Mesenteric fat pad (tissue), 1 donor: ENCODE results near the gene LAMTOR4. TPM values are rescaled to one million over a fixed set of nuclear protein-coding genes. Genes with fewer than 3 reads are reported as not detected.
A peak's percentile ranks its signal among the peaks of the same experiment; 100 is the strongest.

Experiments
- DNase-seq: peaks from one replicate; pipeline ENCODE4 v3.0.0-alpha.2; 2020; ENCODE audit warnings: low spot score
- long read RNA-seq: library from polyadenylated mRNA; unstranded; transcript quantifications from one replicate; pipeline ENCODE4 v2.0.0, GENCODE V29; 2020
- total RNA-seq: library from RNA; stranded (reverse); fragmentation: NEBNext Ultra II Directional; extraction: Animal tissue kit (Norgen Biotek cat#: 25700); gene quantifications from one replicate; pipeline ENCODE4 v1.2.1, GENCODE V29; 2021
- donor health status: DM: yes; HTN: yes; CAD: no.

Gene LAMTOR4
- total RNA-seq: 112 TPM
- long read RNA-seq, transcript LAMTOR4-201 (4 exons, 605 nt): major isoform, 15 of 19 reads
- long read RNA-seq, partial matches to known transcripts: 2 of 19 reads
- long read RNA-seq, other reads (novel, unspliced or antisense): 1 of 19 reads

DNA sequence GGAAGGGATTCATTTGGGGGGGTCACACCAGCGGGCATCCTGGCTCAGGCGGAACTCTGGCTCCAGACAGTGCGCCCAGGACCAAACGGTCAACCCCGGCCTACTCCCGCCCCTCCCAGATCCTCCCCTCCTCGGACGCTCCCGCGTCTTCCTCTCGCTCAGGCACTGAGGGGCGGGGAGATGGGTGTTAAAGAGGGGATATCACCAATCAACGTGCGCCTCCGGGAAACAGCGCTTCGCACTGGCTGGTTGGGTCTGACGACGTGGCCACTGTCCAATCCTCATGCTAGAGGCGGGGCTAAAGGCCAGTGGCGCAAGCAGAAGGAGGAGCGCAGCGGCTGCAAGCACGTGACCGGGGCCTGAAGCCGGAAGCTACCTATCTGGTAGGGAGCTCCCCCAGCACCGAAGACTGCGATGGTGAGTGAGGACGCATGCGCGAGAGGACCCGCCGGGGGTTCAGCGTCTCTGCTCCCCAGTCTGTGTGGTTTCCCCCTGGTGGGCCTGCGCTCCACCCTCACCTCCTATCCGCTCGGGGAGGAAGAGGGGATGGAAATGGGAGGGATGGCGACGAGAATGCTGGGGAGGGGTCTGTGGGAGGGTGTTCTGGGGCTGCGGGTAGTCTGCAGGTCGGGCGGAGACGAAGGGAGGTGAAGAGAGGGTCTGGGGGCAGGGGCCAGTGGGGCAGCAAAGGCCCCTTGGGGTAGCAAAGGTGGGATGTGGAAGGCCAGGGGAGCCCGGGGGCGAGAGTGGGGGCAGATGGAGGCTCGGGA, at the start of gene LAMTOR4:
TSS of gene LAMTOR4 (plus strand) at position 360 of the 770 bp plus-strand sequence. CDS start at position 415, 55 bp downstream.
- DNase-seq: peak; percentile 99

DNA sequence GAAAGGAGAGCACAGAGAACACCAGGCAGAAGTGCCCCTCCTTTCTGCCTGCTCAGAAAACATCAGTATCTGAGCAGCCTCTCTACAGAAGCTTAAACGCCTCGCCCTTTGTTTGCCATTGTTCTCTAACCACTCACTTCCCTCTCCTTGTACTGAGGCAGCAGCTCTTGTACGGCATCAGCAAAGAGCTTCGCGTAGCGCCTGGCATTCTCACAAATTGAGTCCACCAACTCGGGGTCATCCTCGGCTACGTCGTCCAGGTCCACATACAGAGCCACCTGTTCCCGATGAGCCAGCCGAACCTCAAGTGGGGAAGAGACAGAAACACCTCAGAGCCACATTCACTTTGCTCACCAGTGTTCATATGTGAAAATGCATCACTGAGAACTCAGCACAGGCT, 49.3 kb upstream of the LAMTOR4 start:
- DNase-seq: no peak

DNA sequence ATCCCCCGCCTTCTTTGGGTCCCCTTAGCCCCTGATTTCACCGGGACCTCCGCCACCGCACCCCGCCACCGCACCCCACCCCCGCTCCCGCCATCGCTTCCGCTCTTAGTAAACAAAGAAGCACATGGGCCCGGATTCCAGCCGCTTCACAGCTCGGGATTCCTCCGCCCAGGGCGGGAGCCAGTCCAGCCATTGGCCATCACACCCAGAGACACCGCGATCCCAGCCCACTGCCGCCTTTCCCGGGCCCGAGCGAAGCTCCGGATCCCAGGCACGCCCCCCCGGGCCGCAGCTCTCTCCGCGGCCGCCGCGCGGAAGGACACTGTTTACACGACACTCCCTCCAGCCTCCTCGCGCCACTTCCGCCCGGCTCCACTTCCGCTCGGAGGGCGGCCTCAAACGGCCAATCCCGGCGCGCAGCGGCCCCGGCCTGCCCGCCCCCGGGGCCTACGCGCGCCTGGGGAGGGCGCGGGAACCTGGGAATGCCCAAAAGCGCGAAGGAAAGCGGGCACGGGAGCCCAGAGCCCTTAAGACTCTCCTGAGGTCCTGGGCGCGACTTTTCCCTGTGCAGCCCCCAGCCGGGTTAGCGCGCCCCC, 48.2 kb upstream of the LAMTOR4 start:
- DNase-seq: peak; percentile 98

DNA sequence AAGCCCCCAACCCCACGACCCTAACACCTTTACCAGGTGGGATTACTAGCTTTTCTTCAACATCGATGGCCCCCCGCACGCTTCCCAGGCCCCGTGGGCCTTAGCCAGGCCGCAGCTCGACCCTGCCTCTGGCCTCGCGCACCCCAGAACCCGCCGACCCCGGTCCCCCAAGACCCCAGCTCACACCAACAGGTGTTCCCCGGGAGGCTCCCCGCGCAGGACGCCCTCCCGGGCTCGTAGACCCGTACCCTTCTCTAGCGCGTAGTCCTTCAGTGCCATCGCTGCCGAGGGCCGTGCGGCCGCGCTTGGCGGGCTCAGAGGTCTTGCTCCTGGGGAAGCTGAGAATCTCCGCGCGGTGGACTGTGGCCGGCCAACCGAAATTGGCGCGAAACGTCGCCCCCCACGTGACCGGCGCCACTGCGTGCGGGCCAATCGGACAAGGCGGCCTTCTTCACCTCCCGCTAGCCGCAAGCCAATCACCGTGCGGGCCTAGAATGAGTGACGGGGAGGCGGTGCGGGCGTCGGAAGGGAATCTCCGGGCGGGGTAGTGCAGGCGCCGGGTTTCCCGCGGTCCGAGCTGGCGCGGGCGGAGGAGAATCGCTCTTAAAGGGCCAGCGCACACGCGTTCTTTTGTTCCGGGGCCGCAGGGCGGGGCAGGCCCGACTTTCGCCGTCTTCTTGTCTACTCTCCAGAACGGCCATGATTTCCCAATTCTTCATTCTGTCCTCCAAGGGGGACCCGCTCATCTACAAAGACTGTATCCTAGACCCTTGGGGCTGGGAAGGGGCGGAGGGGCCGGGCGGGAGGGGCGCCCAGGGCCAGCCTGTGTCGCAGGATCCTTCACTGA, 47.5 kb upstream of the LAMTOR4 start, which contains the start of the genes AP4M1 and MCM7:
TSS of gene AP4M1 (plus strand) at position 628 of the 847 bp plus-strand sequence. CDS start at position 700, 72 bp downstream.
TSS of gene MCM7 (minus strand) at position 382 of the 847 bp plus-strand sequence. CDS start at position 279, 103 bp downstream.
- DNase-seq: peak; percentile 99

DNA sequence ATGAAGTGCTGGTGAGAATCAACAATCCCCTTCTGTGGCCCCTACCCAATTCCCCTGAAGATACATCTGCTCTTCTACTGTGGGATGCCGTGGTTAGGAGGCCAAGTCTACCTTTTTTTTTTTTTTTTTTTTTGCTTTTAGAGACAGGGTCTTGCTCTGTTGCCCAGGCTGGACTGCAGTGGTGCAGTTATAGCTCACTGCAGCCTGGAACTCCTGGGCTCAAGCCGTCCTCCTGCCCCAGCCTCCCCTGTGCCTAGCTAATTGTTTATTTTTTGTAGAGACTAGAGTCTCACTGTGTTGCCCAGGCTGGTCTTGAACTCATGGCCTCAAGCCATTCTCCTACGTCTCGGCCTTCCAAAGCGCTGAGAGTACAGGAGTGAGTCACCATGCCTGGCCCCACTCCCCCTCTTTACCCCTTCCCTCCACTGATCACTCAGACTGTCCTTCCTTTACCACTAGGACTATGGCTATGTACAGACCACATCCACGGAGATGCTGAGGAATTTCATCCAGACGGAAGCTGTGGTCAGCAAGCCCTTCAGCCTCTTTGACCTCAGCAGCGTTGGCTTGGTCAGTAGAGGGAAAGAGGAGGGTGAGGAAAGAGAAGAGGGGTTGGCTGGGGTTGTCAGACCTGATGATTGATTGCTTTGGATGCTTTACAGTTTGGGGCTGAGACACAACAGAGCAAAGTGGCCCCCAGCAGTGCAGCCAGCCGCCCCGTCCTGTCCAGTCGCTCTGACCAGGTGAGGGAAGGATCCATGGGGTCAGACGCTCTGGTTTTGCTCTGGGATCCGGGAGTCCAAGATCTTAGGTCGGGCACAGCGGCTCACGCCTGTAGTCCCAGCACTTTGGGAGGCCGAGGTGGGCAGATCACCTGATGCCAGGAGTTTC, 45.5 kb upstream of the LAMTOR4 start:
- no peak for DNase-seq

DNA sequence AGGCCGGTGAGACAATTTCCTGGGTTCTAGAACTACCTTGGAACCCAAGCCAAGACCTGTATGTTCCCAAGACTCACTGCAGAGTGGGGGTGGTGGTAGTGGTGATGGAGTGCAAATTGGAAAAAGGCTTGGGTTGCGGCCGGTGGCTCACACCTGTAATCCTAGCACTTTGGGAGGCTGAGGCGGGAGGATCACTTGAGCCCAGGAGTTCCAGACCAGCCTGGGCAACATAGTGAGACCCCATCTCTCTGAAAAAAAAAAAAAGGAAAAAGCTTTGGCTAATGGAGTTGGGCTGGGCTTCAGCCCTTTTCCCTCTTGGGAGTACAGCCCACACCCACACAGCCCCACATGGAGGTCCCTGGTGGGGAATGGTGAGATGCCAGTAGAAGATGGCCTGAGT, 43.2 kb upstream of the LAMTOR4 start:
- no peak for DNase-seq

DNA sequence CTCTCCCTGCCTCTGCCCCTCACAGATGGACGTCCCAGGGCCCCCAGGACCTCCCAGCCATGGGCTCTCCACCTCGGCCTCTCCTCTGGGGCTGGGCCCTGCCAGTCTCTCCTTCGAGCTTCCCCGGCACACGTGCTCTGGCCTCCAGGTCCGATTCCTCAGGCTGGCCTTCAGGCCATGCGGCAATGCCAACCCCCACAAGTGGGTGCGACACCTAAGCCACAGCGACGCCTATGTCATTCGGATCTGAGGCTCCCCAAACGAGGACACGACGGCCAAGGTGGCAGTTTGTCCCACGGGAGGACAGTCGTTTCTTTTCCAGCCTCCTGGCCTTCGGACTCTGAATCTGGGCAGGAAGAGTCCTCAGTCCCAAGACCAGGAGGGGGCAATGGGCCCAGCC, 42.1 kb upstream of the LAMTOR4 start:
- DNase-seq: no peak

DNA sequence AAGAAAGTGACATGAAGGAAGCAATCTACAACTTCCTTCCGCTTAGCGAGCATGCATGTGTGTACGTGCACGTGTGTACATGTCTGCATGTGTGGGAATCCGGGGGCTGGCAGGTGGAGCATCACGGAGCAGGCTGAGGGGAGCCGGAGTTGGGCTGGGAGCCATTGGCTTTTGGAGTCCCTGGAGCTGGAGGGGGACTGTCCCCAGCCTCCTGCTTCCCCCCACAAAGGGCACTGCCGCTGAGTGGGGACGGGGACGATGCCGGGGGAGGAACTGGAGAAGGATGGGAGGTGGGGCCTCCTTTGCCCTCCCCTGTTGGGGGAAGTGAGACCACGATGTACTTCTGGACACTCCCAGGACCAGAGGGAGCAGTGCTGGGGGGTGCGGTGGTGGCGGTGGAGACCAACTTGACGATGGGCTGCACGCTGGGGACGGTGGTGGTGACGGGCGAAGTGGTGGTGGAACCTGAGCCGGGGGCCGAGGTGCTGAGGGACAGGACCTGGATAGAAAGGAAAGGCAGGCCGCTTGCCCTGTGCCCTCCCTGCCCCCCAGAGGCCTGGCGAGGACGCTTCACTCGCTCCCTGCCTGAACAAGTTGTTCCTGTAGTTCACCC, 41.5 kb upstream of the LAMTOR4 start:
- DNase-seq: no peak

DNA sequence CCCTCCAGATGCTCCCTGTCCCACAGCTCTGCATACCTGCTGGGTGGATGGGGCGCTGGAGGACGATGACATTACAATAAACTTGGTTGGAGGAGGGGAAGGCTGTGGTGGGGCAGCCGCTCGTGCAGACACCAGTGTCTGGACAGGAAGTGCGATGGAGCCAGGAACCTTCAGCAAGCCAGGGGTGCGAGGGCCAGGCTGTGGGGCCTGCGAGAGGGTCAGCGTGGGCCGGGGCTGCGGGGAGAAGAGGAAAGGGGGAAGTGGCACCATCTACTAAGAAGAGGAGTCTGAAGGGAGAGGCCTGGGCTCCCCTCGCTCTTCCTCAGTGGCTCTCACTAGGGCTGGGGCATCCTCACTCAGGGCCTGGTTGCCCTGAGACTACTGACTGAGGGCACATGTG, 40.8 kb upstream of the LAMTOR4 start:
- DNase-seq: no peak

DNA sequence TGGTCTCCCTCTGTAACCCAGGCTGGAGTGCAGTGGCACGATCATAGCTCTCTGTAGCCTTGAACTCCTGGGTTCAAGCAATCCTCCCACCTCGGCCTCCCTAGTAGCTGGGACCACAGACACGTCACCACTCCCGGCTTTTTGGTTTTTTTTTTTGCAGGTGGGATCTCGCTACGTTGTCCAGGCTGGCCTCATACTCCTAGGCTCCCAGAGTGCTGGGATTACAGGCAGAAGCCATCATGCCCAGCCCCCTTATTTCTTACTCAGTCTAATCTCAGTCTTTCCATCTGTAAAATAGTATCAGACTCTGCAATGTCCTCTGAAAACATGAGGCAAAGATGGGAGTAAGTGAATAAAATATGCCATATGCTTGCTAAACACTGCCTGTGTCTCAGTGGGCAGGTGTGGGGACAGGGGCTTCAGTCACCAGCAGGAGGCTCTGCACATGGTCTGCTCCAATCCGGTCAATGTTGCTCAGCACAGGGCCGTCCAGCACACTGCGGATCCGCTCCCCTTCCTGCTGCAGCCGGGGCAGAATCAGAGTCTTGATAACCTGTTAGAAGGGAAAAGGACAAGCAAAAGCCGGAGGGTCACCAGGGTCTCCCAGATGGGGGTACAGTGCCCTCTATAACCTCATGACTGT, 39.1 kb upstream of the LAMTOR4 start:
- no peak for DNase-seq

DNA sequence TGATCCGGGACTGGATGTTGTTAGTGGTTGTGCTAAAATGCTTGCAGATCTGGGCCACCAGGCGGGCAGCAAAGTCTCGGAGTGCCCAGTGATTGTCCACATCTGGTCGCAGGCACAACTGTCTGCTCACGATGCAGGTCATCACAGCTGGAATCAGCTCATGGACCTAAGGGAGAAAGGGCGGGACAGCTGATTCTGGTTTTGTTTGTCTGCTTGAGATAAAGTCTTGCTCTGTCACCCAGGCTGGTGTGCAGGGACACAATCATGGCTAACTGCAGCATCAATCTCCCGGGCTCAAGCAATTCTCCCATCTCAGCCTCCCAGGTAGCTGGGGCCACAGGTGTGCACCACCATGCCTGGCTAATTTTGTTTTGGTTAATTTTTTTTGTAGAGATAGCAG, 37.6 kb upstream of the LAMTOR4 start:
- DNase-seq: no peak

DNA sequence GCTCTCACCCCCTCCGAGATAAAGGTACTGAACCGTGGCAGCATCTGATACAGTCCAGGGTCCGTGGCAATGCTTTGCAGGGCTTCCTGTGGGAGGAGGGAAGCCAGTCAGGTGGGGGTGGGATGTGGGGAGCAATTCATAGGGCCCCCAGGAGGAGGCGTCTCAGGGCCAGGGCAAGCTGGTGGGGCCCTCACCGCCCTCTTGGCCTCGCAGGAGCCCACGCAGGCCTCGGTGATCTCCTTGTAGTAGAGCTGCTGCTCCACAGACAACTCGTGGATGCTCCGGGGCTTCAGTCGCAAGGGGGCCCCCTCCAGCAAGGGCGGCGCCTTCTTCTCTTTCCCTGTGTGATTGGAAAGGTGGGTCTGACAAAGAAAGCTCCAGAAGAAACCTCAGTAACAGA, 36.8 kb upstream of the LAMTOR4 start:
- no peak for DNase-seq

DNA sequence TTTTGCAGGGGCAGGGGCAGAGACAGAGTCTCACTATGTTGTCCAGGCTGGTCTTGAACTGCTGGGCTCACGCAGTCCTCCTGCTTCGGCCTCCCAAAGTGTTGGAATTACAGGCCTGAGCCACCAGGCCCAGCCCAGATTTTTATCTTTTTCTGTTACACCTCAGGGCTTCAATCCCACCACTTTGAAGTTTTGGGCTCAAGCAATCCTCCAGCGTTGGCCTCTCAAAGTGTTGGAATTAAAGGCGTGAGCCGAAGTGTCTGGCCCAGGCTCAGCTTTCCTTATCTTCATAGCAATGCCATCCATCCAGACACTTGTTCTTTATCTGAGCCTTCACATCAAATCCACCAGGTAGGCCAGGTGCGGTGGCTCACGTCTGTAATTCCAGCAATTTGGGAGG, 33.7 kb upstream of the LAMTOR4 start:
- no peak for DNase-seq

DNA sequence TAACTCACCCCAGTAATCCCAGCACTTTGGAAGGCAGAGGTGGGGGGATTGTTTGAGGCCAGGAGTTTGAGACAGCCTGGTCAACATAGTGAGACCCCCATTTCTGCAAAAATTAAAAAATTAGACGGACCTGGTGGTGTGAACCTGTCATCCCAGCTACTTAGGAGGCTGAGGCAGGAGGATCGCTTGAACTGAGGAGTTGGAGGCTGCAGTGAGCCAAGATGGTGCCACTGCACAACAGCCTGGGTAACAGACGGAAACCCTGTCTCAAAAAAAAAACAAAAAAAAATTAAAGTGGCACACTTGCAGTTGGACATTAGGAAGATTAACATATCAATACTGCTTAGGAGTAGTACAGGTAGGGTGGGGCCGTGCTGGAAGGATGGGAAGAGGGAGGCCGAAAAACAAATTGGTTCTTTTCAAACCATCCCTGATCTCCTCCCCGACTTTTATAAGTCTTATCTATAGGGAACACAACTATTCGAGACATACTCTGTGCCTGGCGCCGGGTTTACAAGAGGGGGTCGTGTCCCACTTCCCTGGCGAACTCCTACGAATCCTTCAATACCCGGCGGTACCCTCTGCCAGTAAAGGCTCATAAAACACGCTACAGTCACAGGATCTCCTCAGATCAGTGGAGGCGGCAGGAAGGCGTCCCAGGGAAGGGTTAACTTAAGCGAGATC, 30.2 kb upstream of the LAMTOR4 start:
- DNase-seq: no peak

DNA sequence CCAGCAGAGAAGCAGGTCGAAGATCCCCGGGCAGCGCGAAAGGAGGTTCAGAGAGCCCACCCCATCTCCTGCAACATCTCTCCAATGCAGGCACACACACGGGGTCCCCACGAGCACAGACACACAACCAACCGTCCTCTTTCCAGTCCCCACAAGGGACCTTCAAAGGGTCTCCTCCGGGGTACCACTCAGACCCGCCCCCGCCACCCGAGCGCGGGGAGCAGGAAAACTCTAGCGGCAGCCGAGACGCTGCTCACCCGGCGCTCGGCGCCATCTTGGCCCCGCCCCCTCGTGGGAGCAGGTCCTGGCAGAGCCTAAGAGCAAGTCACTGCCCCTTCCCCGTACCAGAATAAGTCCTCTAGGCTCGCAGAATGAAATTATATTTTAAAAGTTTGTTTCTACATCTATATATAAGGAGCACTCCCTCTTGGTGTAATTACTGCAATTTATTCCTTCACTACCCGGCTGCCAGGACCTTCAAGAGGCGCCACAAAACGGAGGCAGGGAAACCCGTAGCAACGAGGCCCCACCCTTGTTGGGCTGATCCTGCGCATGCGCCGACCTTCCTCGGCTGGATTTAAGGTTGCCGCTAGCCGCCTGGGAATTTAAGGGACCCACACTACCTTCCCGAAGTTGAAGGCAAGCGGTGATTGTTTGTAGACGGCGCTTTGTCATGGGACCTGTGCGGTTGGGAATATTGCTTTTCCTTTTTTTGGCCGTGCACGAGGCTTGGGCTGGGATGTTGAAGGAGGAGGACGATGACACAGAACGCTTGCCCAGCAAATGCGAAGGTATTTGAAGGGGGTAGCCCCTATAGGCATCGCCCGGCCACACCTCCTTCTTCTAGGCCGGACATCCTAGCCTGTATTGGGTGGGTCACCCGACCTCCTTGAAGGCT, 29.4 kb upstream of the LAMTOR4 start, which contains the start of the genes CNPY4 and TAF6:
TSS of gene CNPY4 (plus strand) at position 563 of the 898 bp plus-strand sequence. CDS start at position 674, 111 bp downstream.
TSS of gene TAF6 (minus strand) at position 287 of the 898 bp plus-strand sequence. CDS start 5,149 bp downstream, outside the sequence.
- peak; percentile 97 for DNase-seq

DNA sequence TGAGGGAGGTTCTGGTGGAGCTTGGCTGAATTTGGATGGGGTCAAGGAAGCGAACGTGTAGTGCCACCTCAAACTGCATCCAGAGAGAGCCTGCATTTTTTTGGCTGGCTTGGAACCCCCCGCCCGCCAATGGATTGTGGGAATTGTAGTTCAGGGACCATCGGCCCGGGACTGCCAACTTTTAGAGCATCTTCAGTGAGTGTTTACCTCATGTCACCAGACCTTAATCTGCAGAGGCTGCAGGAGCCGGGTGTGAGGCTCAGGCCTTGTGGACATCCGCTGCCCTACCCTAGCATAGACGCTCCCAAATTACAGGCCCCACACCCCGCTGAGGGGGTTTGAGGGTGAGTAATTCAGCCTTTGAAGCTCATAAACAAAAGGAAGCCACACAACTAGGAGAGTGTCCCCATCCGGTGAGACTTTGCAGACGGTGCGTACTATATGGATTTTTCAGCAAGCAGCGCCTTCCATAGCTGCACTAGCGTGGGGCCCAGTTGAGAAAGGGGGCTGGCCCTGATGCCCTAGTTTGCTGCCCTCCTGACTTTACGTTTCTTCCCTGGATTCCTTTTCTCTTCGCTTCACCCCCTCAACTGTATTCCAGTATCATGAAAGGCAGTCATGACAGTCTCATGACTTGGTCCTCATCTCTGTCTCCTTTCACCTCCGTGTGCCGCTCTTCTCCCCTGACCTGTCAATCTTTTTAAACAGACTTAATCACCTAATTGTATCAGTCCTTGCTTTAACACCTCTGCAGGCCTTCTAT, 28.6 kb upstream of the LAMTOR4 start:
- no peak for DNase-seq

DNA sequence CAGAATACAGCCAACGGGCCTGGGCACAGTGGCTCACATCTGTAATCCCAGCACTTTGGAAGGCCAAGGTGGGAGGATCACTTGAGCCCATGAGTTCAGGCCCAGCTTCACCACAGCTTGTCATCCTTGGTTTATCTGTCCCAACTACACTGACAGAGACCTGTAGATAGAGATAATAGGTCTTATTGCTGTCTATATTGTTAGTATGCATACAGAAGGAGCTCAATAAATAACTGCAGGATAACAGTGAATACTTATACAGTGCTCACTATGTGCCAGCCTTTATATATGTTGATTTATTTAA, 28.0 kb upstream of the LAMTOR4 start:
- DNase-seq: no peak
